ENCODE measurements around the gene AKAP3.

Gene AKAP3

DNA sequence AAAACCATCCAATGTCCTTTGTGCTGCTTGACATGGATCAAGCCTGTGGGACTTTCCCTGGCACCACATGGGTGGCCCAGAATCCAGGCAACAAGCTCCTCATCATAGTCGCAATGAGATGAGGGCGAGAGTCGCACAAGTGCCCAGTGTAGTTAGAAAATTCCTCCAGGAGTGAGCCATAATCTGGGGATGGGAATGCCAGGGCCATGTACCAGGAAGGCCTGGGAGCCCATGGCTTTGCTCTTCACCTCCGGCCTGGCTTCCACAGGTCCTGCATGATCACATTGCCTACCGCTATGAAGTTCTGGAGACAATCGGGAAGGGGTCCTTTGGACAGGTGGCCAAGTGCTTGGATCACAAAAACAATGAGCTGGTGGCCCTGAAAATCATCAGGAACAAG lies 53.0 kb downstream of the AKAP3 start:
- DNase-seq (ENCODE audit: low spot score) = no peak

DNA sequence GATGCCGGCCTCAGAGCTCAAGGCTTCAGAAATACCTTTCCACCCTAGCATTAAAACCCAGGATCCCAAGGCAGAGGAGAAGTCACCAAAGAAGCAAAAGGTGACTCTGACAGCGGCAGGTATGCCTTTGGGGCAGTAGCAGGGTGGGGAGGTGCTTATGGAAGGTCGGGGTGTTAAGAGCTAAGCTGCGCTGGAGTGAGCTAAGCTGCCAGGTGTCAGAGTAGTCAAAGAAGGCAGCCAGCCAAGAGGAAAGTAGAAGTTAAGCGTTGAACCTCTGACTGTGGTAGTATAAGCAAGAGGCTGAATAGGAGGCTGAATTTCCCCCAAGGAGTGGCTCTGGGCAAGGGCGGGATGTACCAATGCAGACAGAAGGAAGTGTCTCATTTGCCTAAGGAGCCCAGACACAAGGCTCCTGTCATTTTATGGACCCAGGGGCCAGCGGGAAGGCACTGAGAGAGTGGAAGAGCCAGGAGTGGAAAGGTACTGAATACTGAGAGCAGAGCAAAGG lies 57.6 kb downstream of the AKAP3 start:
- DNase-seq (ENCODE audit: low spot score) = no peak

GRCh38 chr12:4589941-4590340 lies 58.9 kb downstream of the AKAP3 start:
- no peak for DNase-seq (ENCODE audit: low spot score)

DNA sequence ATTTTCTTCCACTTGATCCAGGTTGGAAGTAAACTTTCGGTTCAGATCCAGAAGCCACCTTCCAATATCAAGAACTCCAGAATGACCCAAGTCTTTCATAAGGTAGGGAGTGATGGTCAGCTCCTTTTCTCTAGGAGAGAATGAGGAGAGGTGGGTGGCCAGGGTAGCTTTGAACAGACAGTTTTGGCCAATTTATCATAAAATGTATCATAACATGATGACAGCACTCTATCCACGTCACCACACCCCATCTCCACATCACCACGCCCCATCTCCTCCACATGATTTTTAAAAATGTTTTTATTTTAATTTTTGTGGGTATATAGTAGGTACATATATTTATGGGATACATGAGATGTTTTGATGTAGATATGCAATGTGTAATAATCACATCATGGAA lies 59.9 kb downstream of the AKAP3 start:
- no peak for DNase-seq (ENCODE audit: low spot score)

DNA sequence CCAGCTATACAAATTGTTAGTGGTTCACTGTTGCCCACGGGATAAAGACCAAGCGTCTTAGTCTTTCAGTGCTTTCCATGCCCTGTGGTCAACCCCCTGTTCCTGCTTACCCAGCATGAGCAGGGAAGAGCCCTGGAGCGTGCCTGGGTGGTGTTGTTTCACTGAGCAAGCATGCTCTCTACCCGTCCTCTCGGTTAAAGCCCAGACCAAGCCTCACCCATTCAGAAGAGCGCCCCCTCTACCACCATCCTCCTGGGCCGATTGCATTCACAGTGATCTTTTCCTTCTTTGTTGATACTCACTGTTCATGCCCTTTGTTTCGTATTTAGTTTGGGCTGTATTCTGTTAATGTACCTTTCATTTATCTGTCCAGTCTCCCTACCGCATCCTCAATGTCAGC lies 61.7 kb downstream of the AKAP3 start:
- no peak for DNase-seq (ENCODE audit: low spot score)

DNA sequence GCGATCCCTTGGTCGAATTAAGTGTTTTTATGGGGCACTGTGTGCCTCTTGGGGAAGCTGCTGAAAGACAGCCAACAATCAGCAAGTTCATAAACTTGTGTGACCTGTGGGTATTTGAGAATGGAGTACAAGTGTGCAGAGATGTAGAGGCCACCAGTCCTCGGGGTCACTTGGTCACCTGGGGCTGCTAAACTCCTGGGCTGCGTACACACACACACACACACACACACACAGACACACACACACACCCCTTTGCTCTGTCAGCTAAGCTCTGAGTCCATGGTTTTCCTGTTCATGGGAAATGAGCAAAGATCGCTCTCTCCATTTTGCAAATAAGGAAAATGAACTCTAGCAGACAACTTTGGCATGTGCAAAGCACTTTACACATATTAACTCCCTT lies 62.4 kb downstream of the AKAP3 start:
- DNase-seq (ENCODE audit: low spot score) = no peak

DNA sequence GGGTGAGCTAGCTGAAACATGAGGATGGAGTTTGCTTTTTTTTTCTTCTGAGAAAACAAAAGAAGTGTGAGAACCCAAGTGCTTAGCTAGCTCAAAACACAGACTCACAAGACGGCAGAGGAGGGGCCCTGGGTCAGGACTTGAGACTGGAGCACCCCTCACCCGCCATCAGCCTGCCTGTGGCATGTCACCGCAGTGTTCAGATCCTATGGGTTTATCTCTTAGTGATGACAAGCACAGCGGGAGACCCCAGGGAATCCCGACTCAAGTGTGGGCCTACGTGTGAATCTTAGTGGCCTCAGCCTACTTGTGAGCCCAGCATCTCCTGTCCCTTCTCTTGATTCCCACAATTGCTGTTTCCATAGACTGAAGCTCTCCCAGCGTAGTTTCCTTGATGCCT lies 64.0 kb downstream of the AKAP3 start:
- DNase-seq (ENCODE audit: low spot score) = no peak

- no peak for DNase-seq (ENCODE audit: low spot score)
Observed at GRCh38 chr12:4584281-4584680, 64.6 kb downstream of the AKAP3 start.

DNA sequence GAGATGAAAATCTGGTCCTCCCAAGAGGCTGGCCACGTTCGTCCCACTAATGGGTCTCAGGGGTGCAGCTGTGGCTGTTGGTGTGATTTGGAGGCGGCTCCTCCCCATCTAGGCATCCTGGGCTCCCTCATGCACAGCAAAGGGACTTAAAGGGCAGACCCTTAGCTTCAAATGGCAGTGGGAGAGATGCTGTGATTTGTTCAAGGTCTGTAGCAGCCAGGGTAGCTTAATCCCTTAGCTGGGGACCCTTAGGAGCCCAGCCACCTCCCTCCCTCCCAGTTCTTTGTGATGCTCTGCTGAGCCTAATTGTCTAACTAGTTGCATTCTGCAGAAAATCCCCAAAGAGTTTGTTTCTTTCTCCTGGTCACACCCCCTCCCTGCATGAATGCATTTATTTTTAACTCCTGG lies 68.6 kb downstream of the AKAP3 start:
- DNase-seq (ENCODE audit: low spot score) = no peak

- no peak for DNase-seq (ENCODE audit: low spot score)
Observed at GRCh38 chr12:4579305-4580102, 69.3 kb downstream of the AKAP3 start.

DNA sequence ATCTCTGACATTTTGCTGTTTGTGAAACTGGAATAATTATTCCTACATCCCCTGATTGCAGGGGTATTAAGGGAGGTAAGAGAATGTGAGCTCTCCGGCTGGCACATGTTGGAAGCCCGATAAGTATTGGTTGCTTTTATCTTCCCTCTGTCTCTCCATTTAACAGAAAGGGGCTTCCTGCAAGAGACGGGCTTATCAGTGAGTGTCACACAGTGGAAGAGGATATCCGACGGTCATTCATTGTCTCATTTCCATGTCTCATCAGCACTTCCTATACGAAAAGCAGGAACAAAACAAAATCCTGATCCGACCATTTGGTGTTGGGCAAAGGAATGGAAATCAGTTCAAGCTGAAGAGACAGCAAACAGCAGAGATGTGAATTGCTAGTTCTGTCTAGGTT lies 76.2 kb downstream of the AKAP3 start:
- no peak for DNase-seq (ENCODE audit: low spot score)

- no peak for DNase-seq (ENCODE audit: low spot score)
Observed at GRCh38 chr12:4569261-4569660, 79.6 kb downstream of the AKAP3 start.

GRCh38 chr12:4567073-4567881 lies 81.6 kb downstream of the AKAP3 start:
- DNase-seq (ENCODE audit: low spot score) = no peak

- DNase-seq (ENCODE audit: low spot score) = no peak
Observed at GRCh38 chr12:4566474-4566873, 82.4 kb downstream of the AKAP3 start.

Data from hematopoietic multipotent progenitor cell treated with erythropoietin and hydrocortisone succinate and interleukin-3 and kit ligand, for 15 days (in vitro differentiated cells).